GM18517 (cell line): Measurements from ENCODE around the gene CREB3L1.

Source experiments
- ATAC-seq: cut with Tn5 transposase; IDR thresholded peaks from one replicate; pipeline ENCODE4 v1.9.1; 2021; ENCODE audit warnings: mild to moderate bottlenecking, moderate library complexity; ENCODE audit not compliant: unreplicated experiment

CREB3L1 gene, protein sequence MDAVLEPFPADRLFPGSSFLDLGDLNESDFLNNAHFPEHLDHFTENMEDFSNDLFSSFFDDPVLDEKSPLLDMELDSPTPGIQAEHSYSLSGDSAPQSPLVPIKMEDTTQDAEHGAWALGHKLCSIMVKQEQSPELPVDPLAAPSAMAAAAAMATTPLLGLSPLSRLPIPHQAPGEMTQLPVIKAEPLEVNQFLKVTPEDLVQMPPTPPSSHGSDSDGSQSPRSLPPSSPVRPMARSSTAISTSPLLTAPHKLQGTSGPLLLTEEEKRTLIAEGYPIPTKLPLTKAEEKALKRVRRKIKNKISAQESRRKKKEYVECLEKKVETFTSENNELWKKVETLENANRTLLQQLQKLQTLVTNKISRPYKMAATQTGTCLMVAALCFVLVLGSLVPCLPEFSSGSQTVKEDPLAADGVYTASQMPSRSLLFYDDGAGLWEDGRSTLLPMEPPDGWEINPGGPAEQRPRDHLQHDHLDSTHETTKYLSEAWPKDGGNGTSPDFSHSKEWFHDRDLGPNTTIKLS

DNA sequence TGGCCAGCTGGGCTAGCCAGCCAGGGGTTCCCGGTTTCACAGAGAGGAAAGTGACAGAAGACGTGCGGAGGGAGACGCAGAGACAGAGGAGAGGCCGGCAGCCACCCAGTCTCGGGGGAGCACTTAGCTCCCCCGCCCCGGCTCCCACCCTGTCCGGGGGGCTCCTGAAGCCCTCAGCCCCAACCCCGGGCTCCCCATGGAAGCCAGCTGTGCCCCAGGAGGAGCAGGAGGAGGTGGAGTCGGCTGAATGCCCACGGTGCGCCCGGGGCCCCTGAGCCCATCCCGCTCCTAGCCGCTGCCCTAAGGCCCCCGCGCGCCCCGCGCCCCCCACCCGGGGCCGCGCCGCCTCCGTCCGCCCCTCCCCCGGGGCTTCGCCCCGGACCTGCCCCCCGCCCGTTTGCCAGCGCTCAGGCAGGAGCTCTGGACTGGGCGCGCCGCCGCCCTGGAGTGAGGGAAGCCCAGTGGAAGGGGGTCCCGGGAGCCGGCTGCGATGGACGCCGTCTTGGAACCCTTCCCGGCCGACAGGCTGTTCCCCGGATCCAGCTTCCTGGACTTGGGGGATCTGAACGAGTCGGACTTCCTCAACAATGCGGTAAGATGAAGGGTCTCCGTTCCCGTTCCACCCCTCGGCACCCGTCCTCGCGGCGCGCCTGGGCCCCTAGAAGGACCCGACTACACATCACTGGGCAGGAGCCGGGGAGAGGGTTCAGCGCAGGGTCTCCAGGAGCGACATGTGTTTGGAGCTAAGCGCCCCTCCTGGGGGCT is at the start of gene CREB3L1:
TSS of gene CREB3L1 (plus strand) at position 41 of the 765 bp plus-strand sequence. CDS start at position 491, 450 bp downstream.
- no peak for ATAC-seq

DNA sequence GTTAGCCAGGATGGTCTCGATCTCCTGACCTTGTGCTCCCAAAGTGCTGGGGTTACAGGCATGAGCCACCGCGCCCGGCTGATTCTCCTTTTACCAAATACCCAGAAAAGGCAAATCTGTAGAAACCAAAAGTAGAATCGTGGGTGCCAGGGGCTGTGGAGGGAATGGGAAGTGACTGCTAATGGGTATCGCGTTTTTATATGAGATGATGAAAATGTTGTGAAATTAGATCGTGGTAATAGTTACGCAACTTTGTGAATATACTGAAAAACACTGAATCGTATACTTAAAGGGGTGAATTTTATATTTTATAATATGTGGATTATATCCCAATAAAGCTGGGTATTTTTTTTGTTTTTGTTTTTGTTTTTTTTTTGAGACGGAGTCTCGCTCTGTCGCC is 48.2 kb upstream of the CREB3L1 start:
- ATAC-seq, result no peak

DNA sequence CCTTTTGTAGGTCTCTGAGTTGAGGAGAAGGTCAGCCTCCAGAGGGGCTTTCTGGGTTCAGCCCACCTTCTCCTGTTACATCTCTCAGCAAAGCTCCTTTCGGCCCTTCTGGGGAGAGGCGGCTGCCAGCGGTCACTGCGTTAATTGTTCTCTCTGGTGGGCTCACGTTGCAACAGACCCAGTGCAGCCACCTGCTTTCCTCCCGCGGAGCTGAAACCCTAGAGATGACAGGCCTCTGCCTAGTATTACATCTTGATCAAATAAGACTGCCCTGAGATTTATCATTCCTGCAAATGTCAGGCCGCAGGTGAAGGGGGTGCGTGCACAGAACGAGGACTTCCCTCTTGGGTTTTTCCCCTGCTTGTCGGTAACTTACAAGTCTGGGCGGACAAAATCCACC is 43.2 kb upstream of the CREB3L1 start:
- no peak for ATAC-seq

DNA sequence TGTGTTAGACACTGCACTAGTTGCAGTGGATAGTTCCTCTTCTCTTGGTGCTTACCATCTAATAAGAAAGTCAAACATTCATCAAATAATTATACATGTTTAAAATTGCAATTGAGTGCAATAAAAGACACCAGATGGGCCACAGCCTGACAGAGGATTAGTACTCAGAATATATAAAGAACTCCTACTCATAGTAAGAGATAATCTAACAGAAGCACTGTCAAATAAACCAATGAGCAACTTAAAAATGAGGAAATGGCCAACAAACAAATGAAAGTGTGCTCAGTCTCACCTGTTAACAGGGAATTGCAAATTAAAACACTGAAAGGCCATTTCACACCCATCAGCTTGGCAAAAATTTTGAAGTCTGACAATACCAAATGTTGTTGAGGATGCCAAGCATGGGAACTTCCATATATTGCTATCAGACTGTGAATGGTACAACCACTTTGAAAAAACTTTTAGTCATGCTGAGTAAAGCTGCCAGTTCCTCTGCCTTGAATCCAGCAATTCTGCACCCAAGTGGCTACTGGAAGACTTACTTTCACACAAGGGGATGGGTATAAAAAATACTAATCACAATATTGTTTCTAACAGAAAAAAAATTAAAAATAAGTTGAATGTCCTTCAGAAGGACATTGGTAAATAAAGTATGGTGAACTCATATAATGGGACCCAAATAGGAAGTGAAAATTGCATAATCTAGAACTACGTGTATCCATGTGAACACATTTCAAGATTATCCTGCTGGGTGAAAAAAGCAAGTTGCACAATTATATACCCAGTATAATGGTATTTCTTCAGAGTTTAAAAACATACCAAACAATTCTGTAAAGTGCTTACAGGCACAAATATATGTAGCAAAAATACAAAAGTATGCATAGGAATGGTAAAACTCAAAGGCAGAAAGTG is 41.4 kb upstream of the CREB3L1 start:
- no peak for ATAC-seq

DNA sequence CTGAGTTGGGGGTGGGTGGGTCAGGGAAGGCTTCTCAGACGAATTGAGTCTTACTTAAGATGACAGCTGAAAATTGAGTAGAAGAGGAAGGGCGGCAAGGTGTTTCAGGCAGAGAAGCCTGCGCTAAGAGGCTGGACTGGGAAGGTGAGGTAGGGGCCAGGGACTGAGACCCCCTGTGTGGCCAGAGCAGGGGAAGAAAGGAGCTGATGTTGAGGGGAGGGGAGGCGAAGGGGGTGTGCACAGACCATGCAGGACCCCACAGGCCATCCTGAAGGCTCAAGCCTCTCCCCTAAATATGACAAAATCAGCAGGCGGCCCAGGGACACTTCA is 40.6 kb upstream of the CREB3L1 start:
- ATAC-seq, result no peak

DNA sequence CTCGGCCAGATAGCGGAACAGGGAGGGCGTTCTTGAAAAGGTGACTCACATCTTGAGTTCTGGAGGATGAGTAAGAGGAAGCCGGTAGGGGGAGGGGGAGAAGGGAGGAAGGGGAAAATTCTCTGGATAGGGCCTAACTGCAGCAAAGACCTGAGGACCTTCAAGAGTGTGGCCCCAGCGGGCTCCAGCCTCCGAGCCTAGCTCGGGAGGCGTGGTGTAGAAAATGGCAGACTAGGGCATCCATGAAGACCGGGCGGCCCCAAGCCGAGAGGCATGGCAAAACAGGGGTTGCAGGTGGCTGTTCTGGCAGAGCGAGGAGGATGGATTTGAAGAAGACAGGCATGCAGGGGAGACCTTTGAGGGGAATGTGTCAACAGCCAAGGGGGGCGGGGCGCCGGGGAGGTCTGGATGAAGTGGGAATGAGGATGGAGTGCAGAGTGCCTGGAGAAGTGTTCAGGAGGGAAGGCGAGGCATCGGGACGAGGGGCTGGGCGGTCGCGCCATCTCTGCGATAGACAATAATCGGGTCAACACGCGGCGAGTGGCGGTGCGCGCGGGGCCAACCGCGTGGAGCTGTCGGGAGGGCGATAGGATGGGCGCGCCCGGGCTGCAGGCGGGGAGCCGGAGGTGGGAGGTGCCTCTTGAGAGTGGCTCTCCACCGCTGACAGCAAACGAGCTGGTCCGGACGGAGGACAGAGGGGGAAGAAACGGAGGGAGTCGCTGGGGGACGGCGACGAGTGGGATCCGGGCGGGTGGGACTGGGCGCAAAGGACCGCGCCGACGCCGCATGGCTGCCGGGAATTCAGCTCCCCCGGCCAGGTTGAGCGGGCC is 40.0 kb upstream of the CREB3L1 start:
- no peak for ATAC-seq

DNA sequence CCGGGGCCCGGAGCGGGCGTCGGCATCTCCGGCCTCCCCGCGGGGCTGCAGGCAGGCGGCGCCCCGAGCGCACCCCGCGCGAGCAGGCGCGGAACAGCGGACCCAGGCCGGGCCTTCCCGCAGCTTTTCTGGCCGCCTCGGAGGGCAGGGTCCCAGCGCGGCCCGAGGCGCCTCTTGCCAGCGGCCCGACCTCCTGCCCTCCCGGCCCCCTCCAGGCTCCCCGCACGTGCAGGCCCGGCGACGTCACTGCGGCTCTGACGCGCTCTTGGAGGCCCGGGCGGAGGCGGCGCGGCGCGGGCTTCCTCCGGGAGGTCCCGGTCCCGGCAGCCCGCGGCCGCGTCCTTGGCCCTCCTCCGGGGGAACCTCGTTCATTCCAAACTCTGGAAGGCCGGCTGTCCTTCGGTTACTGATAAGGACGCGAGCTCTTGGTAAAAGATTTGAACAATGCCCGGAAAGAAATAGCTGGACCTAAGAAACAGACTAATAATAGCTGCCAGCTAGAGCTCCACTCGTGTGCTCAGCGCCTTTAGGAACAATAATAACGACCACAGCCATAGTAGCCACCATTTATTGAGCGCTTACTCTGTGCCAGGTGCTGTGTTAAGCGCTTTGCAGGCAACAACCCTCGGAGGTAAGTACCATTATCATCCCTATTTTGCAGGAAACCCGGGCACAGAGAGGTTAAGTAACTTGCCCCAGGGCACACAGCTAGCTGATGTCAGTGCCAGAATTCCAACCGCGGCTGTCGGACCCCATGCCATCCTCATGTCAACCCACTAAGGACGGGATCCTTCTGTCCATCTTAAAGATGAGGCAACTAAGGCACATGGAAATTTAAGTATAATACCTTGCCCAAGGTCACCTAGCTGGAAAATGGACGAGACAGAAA is 39.1 kb upstream of the CREB3L1 start:
- ATAC-seq, result no peak

DNA sequence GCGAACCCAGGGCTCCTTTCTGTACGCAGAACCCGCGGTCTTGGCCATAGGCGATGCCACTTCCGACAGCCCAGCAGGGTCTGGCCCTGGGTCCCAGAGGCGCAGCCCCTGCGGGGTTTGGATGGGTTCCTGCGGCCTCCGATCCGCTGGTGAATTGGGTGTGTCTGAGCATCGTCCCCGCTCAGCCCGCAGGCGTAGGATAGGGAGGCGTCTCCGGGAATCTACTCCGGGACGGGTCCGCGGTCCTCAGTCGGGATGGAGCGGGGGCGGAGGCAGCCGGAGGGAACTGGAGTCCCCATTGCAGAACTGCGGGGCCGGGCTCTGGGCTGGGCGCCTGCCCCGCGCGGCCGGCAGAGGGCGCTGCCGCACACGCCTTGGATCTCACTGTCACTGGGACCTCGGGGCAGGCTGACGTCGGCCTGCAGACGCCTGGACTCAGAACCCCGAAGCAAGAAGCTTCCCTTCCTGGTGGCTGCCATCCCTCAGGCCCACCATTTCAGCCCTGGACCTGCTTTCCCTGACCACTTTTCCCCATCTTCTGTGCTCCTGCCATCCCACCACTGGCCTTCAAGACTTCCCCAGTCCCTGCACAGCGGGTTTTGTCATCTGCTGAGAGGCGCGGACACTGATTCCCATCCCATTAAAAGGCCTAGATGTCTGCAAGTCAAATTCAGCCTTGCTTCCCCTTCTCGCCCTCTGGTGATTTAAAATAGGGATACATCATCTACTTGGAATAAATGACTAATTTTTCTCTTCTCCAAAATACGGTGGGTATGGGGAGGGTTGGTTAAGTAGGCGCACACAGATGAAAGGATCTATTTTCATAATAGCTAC is 38.3 kb upstream of the CREB3L1 start:
- ATAC-seq, result peak; percentile 59

DNA sequence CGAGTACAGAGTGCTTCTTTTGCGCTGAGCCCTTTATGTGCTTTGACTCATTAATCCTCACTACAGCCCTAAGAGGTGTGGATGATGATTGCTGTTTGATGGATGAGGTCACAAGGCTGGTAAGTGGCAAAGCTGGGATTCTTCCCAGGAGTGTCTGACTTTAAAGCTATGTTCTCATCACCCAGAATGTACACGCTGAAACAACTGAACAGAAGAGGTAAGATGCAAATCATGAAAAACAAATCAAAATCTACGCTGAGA is 37.7 kb upstream of the CREB3L1 start:
- no peak for ATAC-seq

DNA sequence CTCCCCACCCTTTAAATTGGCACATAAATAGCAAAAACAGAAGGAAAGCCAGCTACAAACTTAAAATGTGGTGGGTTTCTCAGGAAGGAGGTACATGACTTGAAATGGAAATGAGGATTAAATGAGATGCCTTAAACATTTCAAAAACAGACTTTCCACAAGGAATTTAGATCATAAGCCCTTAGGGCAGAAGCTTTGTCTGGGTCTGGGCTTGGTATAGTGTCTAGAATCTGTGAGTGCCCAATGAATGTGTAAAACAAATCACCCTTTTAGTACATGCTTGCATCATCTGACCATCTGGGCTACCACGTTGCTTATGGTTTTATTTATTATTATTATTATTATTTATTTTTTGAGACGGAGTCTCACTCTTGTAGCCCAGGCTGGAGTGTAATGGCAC is 37.1 kb upstream of the CREB3L1 start:
- no peak for ATAC-seq

DNA sequence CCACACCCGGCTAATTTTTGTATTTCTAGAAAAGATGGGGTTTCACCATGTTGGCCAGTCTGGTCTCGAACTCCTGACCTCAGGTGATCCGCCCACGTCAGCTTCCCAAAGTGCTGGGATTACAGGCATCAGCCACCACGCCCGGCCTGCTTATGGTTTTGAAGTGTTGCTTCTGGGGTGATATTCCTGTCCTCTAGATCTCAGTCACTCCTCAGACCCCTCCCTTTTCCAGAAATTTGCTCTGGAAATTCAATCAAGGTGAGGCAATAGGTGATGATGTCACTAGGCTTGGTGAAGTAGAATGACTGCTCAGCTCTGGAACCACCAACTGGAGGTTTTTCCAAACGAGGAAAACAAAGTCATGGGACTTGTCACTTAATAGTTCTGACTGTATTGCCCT is 36.6 kb upstream of the CREB3L1 start:
- no peak for ATAC-seq

DNA sequence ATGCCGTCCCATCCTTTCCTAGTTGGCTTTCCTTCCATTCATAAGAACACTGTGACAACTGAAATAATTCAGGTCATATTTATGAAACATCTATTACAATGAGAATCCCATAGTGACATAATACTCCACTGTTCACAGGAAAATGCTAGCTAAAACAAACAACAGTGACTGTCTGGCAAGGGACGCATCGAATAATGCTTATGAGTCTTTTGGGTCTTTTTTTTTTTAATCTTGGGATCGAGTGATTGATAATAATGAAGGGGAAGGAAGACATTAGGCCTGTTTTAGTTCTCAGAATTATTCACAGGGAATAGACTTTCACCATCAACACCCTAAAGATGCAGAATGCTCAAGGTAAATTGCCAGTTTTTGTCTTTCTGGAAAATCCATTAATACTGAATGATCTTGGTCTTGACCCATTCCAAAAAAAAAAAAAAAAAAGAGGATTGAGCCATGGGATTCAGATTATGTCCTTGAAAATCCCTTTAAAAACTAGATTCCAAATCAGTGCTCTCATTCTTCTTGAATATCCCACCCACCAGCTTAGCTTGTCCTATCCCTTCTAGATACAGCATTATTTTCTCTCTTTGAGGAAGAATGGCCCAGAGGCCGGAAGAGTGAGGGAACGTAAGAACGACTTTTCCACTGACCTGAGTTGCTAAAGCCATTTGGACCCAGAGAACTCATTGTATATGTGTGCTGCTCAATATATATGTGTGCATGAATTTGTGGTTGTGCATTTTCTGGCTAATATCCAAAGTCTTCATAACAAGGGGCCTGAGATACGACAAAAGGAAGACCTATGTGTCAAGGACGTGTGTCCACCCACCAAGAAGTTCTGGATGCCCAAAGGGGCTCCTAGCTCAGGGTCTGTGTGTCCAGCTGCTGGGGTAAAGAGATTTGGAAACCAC is 35.2 kb upstream of the CREB3L1 start:
- no peak for ATAC-seq

DNA sequence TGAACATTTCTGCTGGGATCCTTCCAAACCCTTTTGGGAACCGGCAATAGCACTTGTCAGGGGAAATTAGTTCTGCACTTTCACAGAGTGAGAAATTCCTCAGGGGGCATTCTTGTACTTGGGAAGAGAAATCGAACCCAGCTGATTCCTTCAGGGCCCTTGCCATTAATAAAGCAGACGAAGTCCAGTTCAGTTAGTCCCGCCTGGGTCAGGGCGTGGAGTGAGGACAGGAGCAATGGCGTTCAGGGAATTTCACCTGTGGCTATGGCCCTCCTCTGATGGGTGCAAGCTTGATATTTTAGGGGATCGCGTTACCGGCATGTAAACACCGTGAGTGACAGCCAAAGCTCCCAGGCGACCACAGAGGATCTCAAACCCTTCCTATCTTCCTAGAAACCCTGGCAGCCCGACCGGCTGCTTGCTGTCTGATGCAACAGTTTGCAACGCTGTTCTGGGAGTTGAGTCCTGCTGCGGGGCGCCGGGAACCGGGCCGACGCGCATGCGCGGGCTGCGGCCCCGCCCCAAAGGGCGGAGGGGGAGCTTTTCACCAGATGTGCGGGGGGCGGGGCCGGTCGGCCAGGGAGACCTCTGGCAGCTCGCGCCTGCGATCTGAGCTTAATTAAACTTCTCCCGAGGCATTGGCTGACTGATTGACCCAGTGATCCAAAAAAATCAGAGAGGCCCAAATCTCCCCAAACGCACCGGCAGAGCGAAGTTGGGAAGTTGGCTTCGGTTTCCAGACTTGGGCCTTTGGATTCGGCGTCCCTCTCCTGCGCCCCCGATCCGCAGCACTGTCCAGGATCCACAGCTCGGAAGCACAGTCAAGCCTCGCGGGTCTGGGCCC is 34.3 kb upstream of the CREB3L1 start:
- ATAC-seq, result peak; percentile 75

DNA sequence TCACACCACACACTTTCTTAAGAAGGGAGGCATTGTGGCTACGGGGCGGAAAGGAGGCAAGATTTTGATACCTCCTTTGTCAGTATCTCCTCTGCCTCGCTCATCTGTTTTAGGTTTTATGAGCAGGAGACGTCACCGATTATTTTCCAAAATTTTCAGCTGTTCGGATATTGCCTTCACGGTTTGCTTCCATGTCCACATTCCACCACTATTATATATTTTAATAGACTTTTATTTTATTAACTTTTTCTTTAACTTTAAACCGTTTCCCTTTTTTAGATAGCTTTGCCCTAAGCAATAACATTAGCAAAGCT is 33.7 kb upstream of the CREB3L1 start:
- no peak for ATAC-seq

DNA sequence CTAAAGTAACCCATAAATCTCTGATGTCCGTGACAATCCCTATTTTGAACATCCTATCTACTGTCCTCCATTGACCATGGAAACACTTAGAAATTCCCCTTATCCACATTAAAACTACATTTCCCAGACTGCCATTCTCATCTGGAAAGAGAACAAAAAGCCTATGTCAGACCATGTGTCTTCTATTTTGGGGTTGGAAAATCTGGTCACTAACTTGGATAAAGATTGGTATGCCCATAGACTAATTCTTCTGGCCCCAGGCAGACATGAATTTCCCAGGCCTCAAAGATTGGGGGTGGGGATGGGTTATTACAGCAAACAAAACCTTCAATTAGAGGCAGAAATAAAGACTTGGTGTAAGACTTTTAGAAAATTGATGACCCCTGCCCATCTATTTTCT is 30.9 kb upstream of the CREB3L1 start:
- no peak for ATAC-seq

DNA sequence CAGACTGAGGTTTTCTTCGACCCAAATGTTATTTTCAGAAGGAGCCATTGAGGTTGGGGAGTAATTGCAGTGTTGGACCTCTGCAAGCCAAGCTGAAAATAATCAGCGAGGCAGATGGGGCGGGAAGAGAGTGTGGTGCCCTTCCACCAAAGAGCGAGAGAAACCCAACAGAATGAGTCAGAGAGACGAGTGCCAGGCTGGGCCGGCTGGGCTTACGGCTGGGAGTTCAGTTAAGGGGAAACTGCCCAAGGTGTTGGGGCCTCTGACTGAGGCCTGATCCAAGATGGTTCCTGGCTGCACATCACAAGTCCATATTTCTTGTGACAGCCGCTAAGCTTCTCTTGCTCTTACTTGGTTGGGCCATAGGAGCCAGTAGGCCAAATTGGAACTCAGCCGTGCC is 30.4 kb upstream of the CREB3L1 start:
- no peak for ATAC-seq

DNA sequence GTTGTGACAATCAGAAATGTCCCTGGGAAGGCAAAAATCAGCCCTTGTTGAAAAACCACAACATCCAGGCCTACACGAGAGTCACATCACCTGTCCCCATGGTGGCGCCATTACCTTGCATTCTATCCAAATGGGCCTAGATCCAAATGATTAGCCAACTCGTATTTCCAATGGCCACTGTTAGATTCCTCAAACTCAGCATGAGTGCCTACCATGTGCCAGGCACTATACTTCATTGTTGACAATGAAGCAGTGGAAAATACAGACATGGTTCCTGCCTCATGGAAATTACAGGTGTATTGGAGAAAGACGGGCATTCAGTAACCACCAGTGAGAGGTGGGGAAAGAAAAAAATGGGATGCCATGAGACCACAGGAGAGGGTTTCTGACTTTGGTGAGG is 29.8 kb upstream of the CREB3L1 start:
- no peak for ATAC-seq
